ENCODE measurements around the gene GOLGA6L2.

DNA sequence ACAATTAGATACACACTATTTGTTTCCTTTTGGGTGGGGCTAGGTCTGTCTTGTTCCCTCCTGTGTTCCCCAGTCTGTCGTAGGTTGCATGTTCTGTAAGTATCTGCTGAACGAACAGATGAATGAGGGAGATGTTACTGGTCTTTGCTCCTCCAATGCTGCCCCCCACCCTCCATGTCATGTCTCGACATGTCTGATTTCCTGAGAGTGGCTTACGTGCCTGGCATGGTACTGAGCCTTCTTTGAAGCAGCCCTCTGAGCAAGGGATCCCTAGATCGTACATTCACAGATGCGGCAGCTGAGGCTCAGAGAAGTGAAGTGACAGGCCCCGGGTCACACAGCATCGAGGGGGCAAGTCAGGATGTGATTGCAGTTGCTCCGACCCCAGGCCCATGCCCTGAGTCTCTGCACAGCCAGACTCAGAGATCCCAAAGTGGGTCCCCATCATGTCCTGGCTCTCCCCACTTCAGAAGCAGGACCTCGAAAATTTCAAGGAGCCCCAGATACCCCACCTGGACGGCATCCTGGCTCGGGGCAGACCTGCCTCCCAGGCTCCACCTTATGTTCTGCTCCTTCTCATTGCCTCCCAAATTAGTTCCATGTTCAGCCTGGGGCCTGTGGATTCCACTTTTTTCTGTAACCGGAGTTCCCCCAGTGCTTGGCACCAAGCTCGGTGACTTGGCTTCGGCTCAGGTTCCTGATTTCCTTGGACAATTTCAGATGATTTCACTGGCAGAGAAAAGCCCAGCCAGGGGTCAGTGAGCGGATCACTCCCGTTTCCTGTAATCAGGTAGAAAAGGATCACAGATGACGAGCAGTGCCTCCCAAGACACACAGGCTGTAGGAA, 24.7 kb downstream of the GOLGA6L2 start:
- TF ChIP-seq, protein P1, sequence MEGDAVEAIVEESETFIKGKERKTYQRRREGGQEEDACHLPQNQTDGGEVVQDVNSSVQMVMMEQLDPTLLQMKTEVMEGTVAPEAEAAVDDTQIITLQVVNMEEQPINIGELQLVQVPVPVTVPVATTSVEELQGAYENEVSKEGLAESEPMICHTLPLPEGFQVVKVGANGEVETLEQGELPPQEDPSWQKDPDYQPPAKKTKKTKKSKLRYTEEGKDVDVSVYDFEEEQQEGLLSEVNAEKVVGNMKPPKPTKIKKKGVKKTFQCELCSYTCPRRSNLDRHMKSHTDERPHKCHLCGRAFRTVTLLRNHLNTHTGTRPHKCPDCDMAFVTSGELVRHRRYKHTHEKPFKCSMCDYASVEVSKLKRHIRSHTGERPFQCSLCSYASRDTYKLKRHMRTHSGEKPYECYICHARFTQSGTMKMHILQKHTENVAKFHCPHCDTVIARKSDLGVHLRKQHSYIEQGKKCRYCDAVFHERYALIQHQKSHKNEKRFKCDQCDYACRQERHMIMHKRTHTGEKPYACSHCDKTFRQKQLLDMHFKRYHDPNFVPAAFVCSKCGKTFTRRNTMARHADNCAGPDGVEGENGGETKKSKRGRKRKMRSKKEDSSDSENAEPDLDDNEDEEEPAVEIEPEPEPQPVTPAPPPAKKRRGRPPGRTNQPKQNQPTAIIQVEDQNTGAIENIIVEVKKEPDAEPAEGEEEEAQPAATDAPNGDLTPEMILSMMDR (IDR thresholded peaks at IDR 0.05), result no peak
- no peak for TF ChIP-seq POLR2A (IDR thresholded peaks at IDR 0.05)
